GM20000 (cell line): ENCODE data around the gene RGS6.

Experiments used
- DNase-seq: peaks from one replicate; pipeline ENCODE4 v3.0.0; 2012; ENCODE audit warnings: low spot score
- CTCF ChIP-seq: IDR thresholded peaks from 2 replicates; pipeline ENCODE4 v1.5.1; 2012; ENCODE audit warnings: mild to moderate bottlenecking, control low read depth; ENCODE audit errors: extremely low read depth, missing control alignments

Gene RGS6

GRCh38 chr14:72523424-72524294, 591.4 kb downstream of the RGS6 start:
- no peak for TF ChIP-seq CTCF
- no peak for DNase-seq

- no peak for DNase-seq
Measured at GRCh38 chr14:72524295-72524629, 592.0 kb downstream of the RGS6 start.

GRCh38 chr14:72525087-72525915, 593.1 kb downstream of the RGS6 start:
- TF ChIP-seq CTCF: no peak
- no peak for DNase-seq

More at GRCh38 chr14:72524295-72524629, 592.0 kb downstream of the RGS6 start:
- no peak for TF ChIP-seq CTCF

GRCh38 chr14:72527591-72527990, 595.4 kb downstream of the RGS6 start:
- TF ChIP-seq CTCF: no peak

GRCh38 chr14:72528059-72528862, 596.0 kb downstream of the RGS6 start:
- TF ChIP-seq CTCF: no peak
- DNase-seq: no peak

More at GRCh38 chr14:72527591-72527990, 595.4 kb downstream of the RGS6 start:
- no peak for DNase-seq

- no peak for TF ChIP-seq CTCF
- no peak for DNase-seq
Measured at GRCh38 chr14:72528863-72529175, 596.6 kb downstream of the RGS6 start.
